Transverse colon (tissue), 3 donors: ENCODE measurements around the gene EDDM13.

Experiments used
- CTCF ChIP-seq, 5 experiments: fragments of 200-600 bp in 3 of 5; fragments of 450-650 bp in 2 of 5; sonication (generic) in 3 of 5; IDR thresholded peaks; 1 replicate in 2 of 5; 2 replicates in 3 of 5; pipeline ENCODE4 v1.5.1; 2016 to 2017; ENCODE audit warnings: antibody characterized with exemption in 5 of 5, inconsistent platforms in 3 of 5, mild to moderate bottlenecking in 2 of 5, moderate library complexity in 1 of 5
- POLR2A ChIP-seq: fragments of 450-650 bp; IDR thresholded peaks from one replicate; pipeline ENCODE4 v1.6.1; 2016; ENCODE audit warnings: antibody characterized with exemption, mild to moderate bottlenecking, moderate library complexity

GRCh38 chr19:56273563-56274117 is 1.1 kb downstream of the EDDM13 start:
- no peak for TF ChIP-seq POLR2A
- TF ChIP-seq CTCF (IDR thresholded peaks at IDR 0.05), result no peak
